Vagina (tissue), 2 donors: Measurements from ENCODE around the gene MAGEA8.

Experiments used
- POLR2A ChIP-seq, 2 donors: fragments of 450-650 bp; IDR thresholded peaks; one replicate each; pipeline ENCODE4 v1.6.1; 2017; ENCODE audit warnings: antibody characterized with exemption in 2 of 2, mild to moderate bottlenecking in 2 of 2, moderate library complexity in 2 of 2
- POLR2AphosphoS5 ChIP-seq, 2 donors: sonication (generic); formaldehyde crosslinking; IDR thresholded peaks; one replicate each; pipeline ENCODE4 v1.9.0; 2017; ENCODE audit warnings: antibody characterized with exemption in 2 of 2, mild to moderate bottlenecking in 2 of 2, low read depth in 1 of 2; ENCODE audit not compliant: insufficient read depth in 1 of 2
- TF ChIP-seq, protein P1 (sequence below), 3 experiments: fragments of 450-650 bp in 2 of 3; fragments of 200-600 bp in 1 of 3; sonication (generic) in 1 of 3; IDR thresholded peaks; one replicate each; pipeline ENCODE4 v1.5.1; 2017 to 2019; ENCODE audit warnings: antibody characterized with exemption in 3 of 3, mild to moderate bottlenecking in 2 of 3, moderate library complexity in 2 of 3

DNA sequence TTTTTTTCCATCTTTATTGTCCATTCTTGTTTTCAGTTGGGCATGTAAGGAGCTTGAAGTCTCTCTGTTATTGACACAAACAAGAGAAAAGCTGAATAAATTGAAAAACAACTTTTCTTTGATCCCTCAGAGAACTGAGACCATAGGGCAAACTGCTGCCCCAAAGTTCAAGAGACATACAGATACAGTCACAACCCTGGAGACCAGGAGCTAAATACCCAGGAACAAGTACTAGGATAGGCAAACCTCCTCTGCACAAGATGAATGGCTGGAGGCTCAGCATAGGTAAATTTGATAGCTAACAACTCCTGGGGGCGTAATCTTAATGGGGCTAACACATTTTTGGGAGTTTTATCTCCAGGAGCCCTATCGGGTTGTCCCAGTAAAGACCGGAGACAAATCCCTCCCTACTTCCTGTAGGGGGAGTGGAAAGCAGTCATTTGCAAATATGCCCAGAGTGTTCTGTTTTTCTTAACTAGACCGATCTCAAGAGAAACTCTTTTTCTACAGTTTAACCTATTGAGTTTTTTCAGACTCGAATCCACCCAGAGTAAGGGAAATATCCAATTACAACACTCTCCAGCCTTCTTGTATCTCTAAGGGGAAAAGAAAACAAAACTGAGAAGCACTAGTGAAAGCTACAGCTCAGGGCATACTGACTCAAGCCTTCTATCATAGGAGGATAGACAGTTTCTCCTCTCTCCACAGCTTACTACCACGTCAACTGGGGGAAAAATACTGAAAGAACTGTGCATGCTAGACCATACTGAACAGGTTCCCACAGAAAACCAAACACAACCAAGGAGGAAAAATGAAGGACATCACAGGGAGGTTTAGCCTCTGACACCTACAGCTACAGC, 23.1 kb downstream of the MAGEA8 start:
- TF ChIP-seq, protein P1, sequence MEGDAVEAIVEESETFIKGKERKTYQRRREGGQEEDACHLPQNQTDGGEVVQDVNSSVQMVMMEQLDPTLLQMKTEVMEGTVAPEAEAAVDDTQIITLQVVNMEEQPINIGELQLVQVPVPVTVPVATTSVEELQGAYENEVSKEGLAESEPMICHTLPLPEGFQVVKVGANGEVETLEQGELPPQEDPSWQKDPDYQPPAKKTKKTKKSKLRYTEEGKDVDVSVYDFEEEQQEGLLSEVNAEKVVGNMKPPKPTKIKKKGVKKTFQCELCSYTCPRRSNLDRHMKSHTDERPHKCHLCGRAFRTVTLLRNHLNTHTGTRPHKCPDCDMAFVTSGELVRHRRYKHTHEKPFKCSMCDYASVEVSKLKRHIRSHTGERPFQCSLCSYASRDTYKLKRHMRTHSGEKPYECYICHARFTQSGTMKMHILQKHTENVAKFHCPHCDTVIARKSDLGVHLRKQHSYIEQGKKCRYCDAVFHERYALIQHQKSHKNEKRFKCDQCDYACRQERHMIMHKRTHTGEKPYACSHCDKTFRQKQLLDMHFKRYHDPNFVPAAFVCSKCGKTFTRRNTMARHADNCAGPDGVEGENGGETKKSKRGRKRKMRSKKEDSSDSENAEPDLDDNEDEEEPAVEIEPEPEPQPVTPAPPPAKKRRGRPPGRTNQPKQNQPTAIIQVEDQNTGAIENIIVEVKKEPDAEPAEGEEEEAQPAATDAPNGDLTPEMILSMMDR (IDR thresholded peaks at IDR 0.05): no peak
- TF ChIP-seq POLR2AphosphoS5 (IDR thresholded peaks at IDR 0.05; ENCODE audit: insufficient read depth in 1 of 2, low read depth in 1 of 2) (no peak), POLR2A (IDR thresholded peaks at IDR 0.05) (no peak)
